ENCODE data around the gene HMCN1.

- TF ChIP-seq CTCF (IDR thresholded peaks at IDR 0.05) (no peak), POLR2A (IDR thresholded peaks at IDR 0.05) (no peak), EP300 (IDR thresholded peaks at IDR 0.05) (no peak)
Observed at GRCh38 chr1:185966471-185966870, 232.3 kb downstream of the HMCN1 start.
